K562 (cell line): ENCODE results near the gene COMTD1. TPM values are rescaled to one million over a fixed set of nuclear protein-coding genes. Genes with fewer than 3 reads are reported as not detected.

ENCODE experiments used
- CREB5 ChIP-seq: fragments of 250-450 bp; sonication (Bioruptor Pico); IDR thresholded peaks from 2 replicates; pipeline ENCODE4 v1.5.0; 2020; ENCODE audit warnings: mild to moderate bottlenecking
- ESRRB ChIP-seq: fragments of 250-450 bp; sonication (Bioruptor Pico); IDR thresholded peaks from 2 replicates; pipeline ENCODE4 v1.5.0; 2020; ENCODE audit warnings: mild to moderate bottlenecking, moderate library complexity, borderline replicate concordance
- NCOA4 ChIP-seq: fragments of 450-650 bp; IDR thresholded peaks from 2 replicates; pipeline ENCODE4 v1.6.1; 2018; ENCODE audit warnings: mild to moderate bottlenecking; ENCODE audit not compliant: partially characterized antibody
- PHB ChIP-seq: fragments of 250-450 bp; sonication (Bioruptor Pico); IDR thresholded peaks from 2 replicates; pipeline ENCODE4 v1.5.0; 2021
- RB1 ChIP-seq: fragments of 450-650 bp; IDR thresholded peaks from 2 replicates; pipeline ENCODE4 v1.6.1; 2017; ENCODE audit warnings: low read depth, mild to moderate bottlenecking
- SAFB ChIP-seq: fragments of 200-400 bp; formaldehyde crosslinking; IDR thresholded peaks from 2 replicates; pipeline ENCODE4 v1.6.1; 2017; ENCODE audit warnings: low read depth, low read length, borderline replicate concordance
- SNRNP70 ChIP-seq: fragments of 200-400 bp; formaldehyde crosslinking; optimal IDR thresholded peaks from 2 replicates; pipeline ENCODE3; 2017; ENCODE audit warnings: low read depth, low read length
- THAP12 ChIP-seq: fragments of 250-450 bp; sonication (Bioruptor Pico); IDR thresholded peaks from 2 replicates; pipeline ENCODE4 v1.9.0; 2021; ENCODE audit warnings: mild to moderate bottlenecking, inconsistent platforms
- TOE1 ChIP-seq, 2 experiments: fragments of 450-650 bp in 1 of 2; sonication (generic) in 1 of 2; formaldehyde crosslinking in 1 of 2; IDR thresholded peaks; 2 replicates each; pipeline versions ENCODE4 v1.7.1 to v1.8.0; 2016 to 2022; ENCODE audit warnings: borderline replicate concordance in 2 of 2, mild to moderate bottlenecking in 2 of 2, antibody characterized with exemption in 1 of 2, inconsistent platforms in 1 of 2, low read depth in 1 of 2, missing genetic modification reagents in 1 of 2, moderate library complexity in 1 of 2
- ZBTB1 ChIP-seq: sonication (generic); formaldehyde crosslinking; IDR thresholded peaks from 2 replicates; pipeline ENCODE4 v1.8.1; 2023; ENCODE audit warnings: missing genetic modification reagents, low read depth, mild to moderate bottlenecking, borderline replicate concordance
- ZNF121 ChIP-seq: sonication (generic); formaldehyde crosslinking; conservative IDR thresholded peaks from 2 replicates; pipeline ENCODE4 v1.8.0; 2022; ENCODE audit warnings: missing genetic modification reagents
- ZNF143 ChIP-seq: sonication (generic); formaldehyde crosslinking; IDR thresholded peaks from 2 replicates; pipeline ENCODE4 v1.9.0; 2022; ENCODE audit warnings: mild to moderate bottlenecking, missing genetic modification reagents
- ZNF184 ChIP-seq: sonication (generic); formaldehyde crosslinking; IDR thresholded peaks from 2 replicates; pipeline ENCODE4 v1.5.0; 2020; ENCODE audit warnings: missing genetic modification reagents
- ZNF41 ChIP-seq: fragments of 250-450 bp; sonication (Bioruptor Pico); conservative IDR thresholded peaks from 2 replicates; pipeline ENCODE4 v1.4.0; 2020; ENCODE audit warnings: mild to moderate bottlenecking
- ZNF551 ChIP-seq: fragments of 250-450 bp; sonication (Bioruptor Pico); IDR thresholded peaks from 2 replicates; pipeline ENCODE4 v1.5.0; 2021; ENCODE audit warnings: mild to moderate bottlenecking, moderate library complexity
- ZNF668 ChIP-seq: fragments of 250-450 bp; sonication (Bioruptor Pico); IDR thresholded peaks from 2 replicates; pipeline ENCODE4 v1.8.0; 2022; ENCODE audit warnings: mild to moderate bottlenecking, inconsistent platforms
- polyA plus RNA-seq, 8 experiments: library from polyadenylated mRNA; depleted of rRNA in 4 of 8; stranded (reverse) in 5 of 8; unstranded in 3 of 8; fragments of >200 nt; fragmentation: Nextera tagmentation in 2 of 8; fragmentation: Illumina TruSeq in 1 of 8; extraction: Ambion mirVana in 2 of 8; extraction: Trizol in 1 of 8; gene quantifications; 2 replicates each; pipeline versions ENCODE4 v1.2.1 to v1.2.3, GENCODE V29; 2011 to 2014; ENCODE audit warnings: inconsistent platforms in 1 of 8, missing spikeins in 1 of 8
- total RNA-seq, 7 experiments: library from RNA; depleted of rRNA in 6 of 7; stranded (reverse); fragments of >200 nt in 6 of 7; fragmentation: Illumina TruSeq in 2 of 7; extraction: Trizol in 2 of 7; gene quantifications; 2 replicates each; pipeline versions ENCODE4 v1.2.1 to v1.2.3, GENCODE V29; 2011 to 2021; ENCODE audit warnings: low replicate concordance in 1 of 7
- TF ChIP-seq, protein P1 (sequence below): conservative IDR thresholded peaks from 2 replicates; pipeline ENCODE4 v1.6.1; 2011; ENCODE audit warnings: low read depth, mild to moderate bottlenecking, low read length; ENCODE audit not compliant: control insufficient read depth
- TF ChIP-seq, protein P2 (sequence below): fragments of 450-650 bp; formaldehyde crosslinking; conservative IDR thresholded peaks from 2 replicates; pipeline ENCODE4 v1.4.0; 2022; ENCODE audit warnings: mild to moderate bottlenecking, missing genetic modification characterization
- TF ChIP-seq, protein P3 (sequence below): fragments of 250-450 bp; sonication (Bioruptor Pico); IDR thresholded peaks from 2 replicates; pipeline ENCODE4 v1.5.1; 2021; ENCODE audit warnings: mild to moderate bottlenecking

Gene COMTD1
- total and polyA plus RNA-seq, 9 of the 15 experiments (the other 6 are each of a cell fraction or from before 2014, with no cell fraction given) = 0.41 to 112 (median 13.7) TPM

- TF ChIP-seq, protein P1, sequence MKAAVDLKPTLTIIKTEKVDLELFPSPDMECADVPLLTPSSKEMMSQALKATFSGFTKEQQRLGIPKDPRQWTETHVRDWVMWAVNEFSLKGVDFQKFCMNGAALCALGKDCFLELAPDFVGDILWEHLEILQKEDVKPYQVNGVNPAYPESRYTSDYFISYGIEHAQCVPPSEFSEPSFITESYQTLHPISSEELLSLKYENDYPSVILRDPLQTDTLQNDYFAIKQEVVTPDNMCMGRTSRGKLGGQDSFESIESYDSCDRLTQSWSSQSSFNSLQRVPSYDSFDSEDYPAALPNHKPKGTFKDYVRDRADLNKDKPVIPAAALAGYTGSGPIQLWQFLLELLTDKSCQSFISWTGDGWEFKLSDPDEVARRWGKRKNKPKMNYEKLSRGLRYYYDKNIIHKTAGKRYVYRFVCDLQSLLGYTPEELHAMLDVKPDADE = peak; percentile 88
- TF ChIP-seq THAP12 = peak; percentile 95
- TF ChIP-seq ZNF184 = no peak
- TF ChIP-seq ZNF551 (CRISPR knock-in tag) = no peak
- no peak for TF ChIP-seq ZNF668 (CRISPR knock-in tag)
- peak; percentile 47; the same call in 1 of the 2 replicates for TF ChIP-seq PHB (CRISPR knock-in tag)
- no peak for TF ChIP-seq ZNF41
- no peak for TF ChIP-seq ZNF121 (CRISPR knock-in tag)
- TF ChIP-seq TOE1 (IDR thresholded peaks at IDR 0.05; ENCODE audit: borderline replicate concordance) = peak; percentile 98
- TF ChIP-seq TOE1 (CRISPR knock-in tag; IDR thresholded peaks at IDR 0.05; ENCODE audit: borderline replicate concordance, low read depth) = no peak
- TF ChIP-seq, protein P2, sequence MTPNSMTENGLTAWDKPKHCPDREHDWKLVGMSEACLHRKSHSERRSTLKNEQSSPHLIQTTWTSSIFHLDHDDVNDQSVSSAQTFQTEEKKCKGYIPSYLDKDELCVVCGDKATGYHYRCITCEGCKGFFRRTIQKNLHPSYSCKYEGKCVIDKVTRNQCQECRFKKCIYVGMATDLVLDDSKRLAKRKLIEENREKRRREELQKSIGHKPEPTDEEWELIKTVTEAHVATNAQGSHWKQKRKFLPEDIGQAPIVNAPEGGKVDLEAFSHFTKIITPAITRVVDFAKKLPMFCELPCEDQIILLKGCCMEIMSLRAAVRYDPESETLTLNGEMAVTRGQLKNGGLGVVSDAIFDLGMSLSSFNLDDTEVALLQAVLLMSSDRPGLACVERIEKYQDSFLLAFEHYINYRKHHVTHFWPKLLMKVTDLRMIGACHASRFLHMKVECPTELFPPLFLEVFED (CRISPR knock-in tag) = peak; percentile 93
- TF ChIP-seq ZBTB1 = no peak; the same call in 1 of the 2 replicates
- peak; percentile 85 for TF ChIP-seq SAFB
- 0 out of 2 replicates have a peak, but pooled peaks have one; percentile 31 for TF ChIP-seq CREB5
- TF ChIP-seq ZNF143 = peak; percentile 42; the same call in 1 of the 2 replicates
- TF ChIP-seq NCOA4 = peak; percentile 63
- peak; percentile 100 for TF ChIP-seq RB1
- TF ChIP-seq ESRRB (CRISPR knock-in tag) = no peak
- TF ChIP-seq SNRNP70 = no peak
- TF ChIP-seq, protein P3, sequence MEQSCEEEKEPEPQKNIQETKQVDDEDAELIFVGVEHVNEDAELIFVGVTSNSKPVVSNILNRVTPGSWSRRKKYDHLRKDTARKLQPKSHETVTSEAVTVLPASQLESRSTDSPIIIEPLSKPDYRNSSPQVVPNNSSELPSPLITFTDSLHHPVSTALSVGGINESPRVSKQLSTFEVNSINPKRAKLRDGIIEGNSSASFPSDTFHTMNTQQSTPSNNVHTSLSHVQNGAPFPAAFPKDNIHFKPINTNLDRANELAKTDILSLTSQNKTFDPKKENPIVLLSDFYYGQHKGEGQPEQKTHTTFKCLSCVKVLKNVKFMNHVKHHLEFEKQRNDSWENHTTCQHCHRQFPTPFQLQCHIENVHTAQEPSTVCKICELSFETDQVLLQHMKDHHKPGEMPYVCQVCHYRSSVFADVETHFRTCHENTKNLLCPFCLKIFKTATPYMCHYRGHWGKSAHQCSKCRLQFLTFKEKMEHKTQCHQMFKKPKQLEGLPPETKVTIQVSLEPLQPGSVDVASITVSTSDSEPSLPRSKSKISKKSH (CRISPR knock-in tag) = no peak
These were observed 25.3 kb downstream of the COMTD1 start, which contains the start of gene VDAC2 (continued) for GRCh38 chr10:75210282-75211006.
